Dermis lymphatic vessel endothelial cell (primary cell): Measurements from ENCODE around the gene CCDC9. TPM values are rescaled to one million over a fixed set of nuclear protein-coding genes. Genes with fewer than 3 reads are reported as not detected.

Experiments
- total RNA-seq: library from RNA; depleted of rRNA; stranded (reverse); fragments of >200 nt; gene quantifications from 2 replicates; pipeline ENCODE4 v1.2.1, GENCODE V29; 2014

CCDC9 gene
- 3.7 and 3.8 TPM in 2 replicates for total RNA-seq

GRCh38 chr19:47255879-47256692, at the start of gene CCDC9:
Gene CCDC9 (plus strand): TSS chr19:47256525. CDS start chr19:47258401, 1,876 bp downstream.

GRCh38 chr19:47230921-47231214, 25.5 kb upstream of the CCDC9 start, which contains the start of gene BBC3:
Gene BBC3 (minus strand): TSS chr19:47231199. CDS start chr19:47228431, 2,768 bp downstream.

GRCh38 chr19:47274071-47274890, 18.0 kb downstream of the CCDC9 start, which contains the start of gene INAFM1:
Gene INAFM1 (plus strand): TSS chr19:47274885. CDS start chr19:47274920, 35 bp downstream.

GRCh38 chr19:47309608-47310007, 53.3 kb downstream of the CCDC9 start, which contains the start of gene C5AR1:
Gene C5AR1 (plus strand): TSS chr19:47309861. CDS start chr19:47309896, 35 bp downstream.

Other genes starting within 250 kb of the CCDC9 start
- under 0.01 TPM in 1 of 2 replicates, not detected in the other for gene NPAS1, start 236.7 kb upstream of the CCDC9 start, total RNA-seq
- 16.8 and 23.7 TPM in 2 replicates for gene TMEM160, start 207.9 kb upstream of the CCDC9 start, total RNA-seq
- gene ZC3H4, start 142.7 kb upstream of the CCDC9 start, total RNA-seq = 7.7 and 9.1 TPM in 2 replicates
- gene SAE1, start 125.7 kb upstream of the CCDC9 start, total RNA-seq = 118 and 142 TPM in 2 replicates
- gene BBC3, start 25.3 kb upstream of the CCDC9 start, total RNA-seq = 12.2 and 17.0 TPM in 2 replicates
- 0.69 and 1.1 TPM in 2 replicates for gene INAFM1, start 18.4 kb downstream of the CCDC9 start, total RNA-seq
- gene C5AR1, start 53.3 kb downstream of the CCDC9 start, total RNA-seq = not detected in 2 replicates
- gene C5AR2, start 75.7 kb downstream of the CCDC9 start, total RNA-seq = under 0.01 and 0.11 TPM in 2 replicates
- gene DHX34, start 92.8 kb downstream of the CCDC9 start, total RNA-seq = 3.0 and 6.2 TPM in 2 replicates
- 0.09 and 0.33 TPM in 2 replicates for gene MEIS3, start 163.0 kb downstream of the CCDC9 start, total RNA-seq
- gene SLC8A2, start 215.4 kb downstream of the CCDC9 start, total RNA-seq = not detected in 2 replicates
- 2.7 and 3.4 TPM in 2 replicates for gene KPTN, start 227.7 kb downstream of the CCDC9 start, total RNA-seq